Measurements from ENCODE around the gene ZBTB22. TPM values are rescaled to one million over a fixed set of nuclear protein-coding genes. Genes with fewer than 3 reads are reported as not detected.
A peak's percentile ranks its signal among the peaks of the same experiment; 100 is the strongest.

ZBTB22 gene
- total RNA-seq, 2 donors from 2014 or later = 25.1 to 27.5 TPM

GRCh38 chr6:33314943-33315792 is 2.4 kb downstream of the ZBTB22 start:
- Histone ChIP-seq H3K27ac (peak overlapping the region; percentile 96 to 99), H3K9me3 (no peaks in the 10 kb centered on the region), H3K27me3 (replicated peaks; ENCODE audit: insufficient read depth) (no peaks in the 10 kb centered on the region), H3K4me3 (peak overlapping the region; percentile 72 to 87), H3K4me1 (replicated peaks) (peaks cover 8% of the 10 kb centered on the region), H3K36me3 (peaks cover 3 to 5% of the 10 kb centered on the region in 2 donors)
- WGBS = 35% methylated on average over 31 of the region's 47 CpGs
- DNase-seq (ENCODE audit: low spot score) = peak; percentile 78
- intact Hi-C loops (cut with DNase I) = loop anchor here (5.0 kb wide), 1 partner anchor 97 kb away; the partner anchor contains the start of gene PHF1
- TF ChIP-seq CTCF (IDR thresholded peaks at IDR 0.05) (peak in 2 of 4 experiments; percentile 8), POLR2AphosphoS5 (IDR thresholded peaks at IDR 0.05) (peak; percentile 70), POLR2A (IDR thresholded peaks at IDR 0.05) (peak; percentile 64)

- Histone ChIP-seq H3K27me3 (replicated peaks; ENCODE audit: insufficient read depth) (no peaks in the 10 kb centered on the region), H3K4me1 (replicated peaks) (peaks cover 8% of the 10 kb centered on the region), H3K36me3 (peaks cover 1 to 4% of the 10 kb centered on the region in 2 donors), H3K27ac (peak overlapping the region; percentile 96 to 99), H3K4me3 (peak overlapping the region; percentile 72 to 87), H3K9me3 (no peaks in the 10 kb centered on the region)
- no peak for TF ChIP-seq POLR2A (IDR thresholded peaks at IDR 0.05)
- peak; percentile 6 for TF ChIP-seq POLR2AphosphoS5 (IDR thresholded peaks at IDR 0.05)
- TF ChIP-seq CTCF (IDR thresholded peaks at IDR 0.05) = no peak
- peak; percentile 57 for DNase-seq (ENCODE audit: low spot score)
- 2% methylated on average over 10 of the region's 10 CpGs for WGBS
- intact Hi-C loops (cut with DNase I) = no loop called here
These were observed 3.0 kb downstream of the ZBTB22 start for GRCh38 chr6:33314515-33314942.

- intact Hi-C loops (cut with DNase I) = no loop called here
These were observed 3.6 kb downstream of the ZBTB22 start, which contains the start of gene TAPBP for GRCh38 chr6:33313709-33314514. Gene TAPBP, minus strand, starts transcription at chr6:33314078. Its CDS starts 37 bp downstream, at chr6:33314041.

GRCh38 chr6:33313105-33313708 is 4.3 kb downstream of the ZBTB22 start:
- Histone ChIP-seq H3K4me1 (replicated peaks) (peaks cover 3% of the 10 kb centered on the region), H3K36me3 (no peaks in the 10 kb centered on the region), H3K4me3 (peak overlapping the region; percentile 72 to 87), H3K27ac (peak overlapping the region; percentile 96 to 99), H3K27me3 (replicated peaks; ENCODE audit: insufficient read depth) (no peaks in the 10 kb centered on the region), H3K9me3 (no peaks in the 10 kb centered on the region)
- no peak for DNase-seq (ENCODE audit: low spot score)
- under 1% methylated on average over 33 of the region's 33 CpGs for WGBS
- intact Hi-C loops (cut with DNase I) = no loop called here
- TF ChIP-seq POLR2AphosphoS5 (IDR thresholded peaks at IDR 0.05) (no peak), CTCF (IDR thresholded peaks at IDR 0.05) (no peak), POLR2A (IDR thresholded peaks at IDR 0.05) (no peak)

More at GRCh38 chr6:33313709-33314514, 3.6 kb downstream of the ZBTB22 start, which contains the start of gene TAPBP:
- H3K4me3 ChIP-seq = peak within 1 kb of the TSS; percentile 72 to 87
- H3K4me1 ChIP-seq (replicated peaks) = peaks cover 7% of the 10 kb centered on the region
- 1% methylated on average over 47 of the region's 47 CpGs for WGBS
- H3K9me3 ChIP-seq = no peaks in the 10 kb centered on the region
- no peaks in the 10 kb centered on the region for H3K36me3 ChIP-seq
- no peak for TF ChIP-seq CTCF (IDR thresholded peaks at IDR 0.05)
- peak; percentile 70 for TF ChIP-seq POLR2AphosphoS5 (IDR thresholded peaks at IDR 0.05)
- peak; percentile 68 for TF ChIP-seq POLR2A (IDR thresholded peaks at IDR 0.05)
- peak within 1 kb of the TSS; percentile 96 to 99 for H3K27ac ChIP-seq
- H3K27me3 ChIP-seq (replicated peaks; ENCODE audit: insufficient read depth) = no peaks in the 10 kb centered on the region
- peak; percentile 61 for DNase-seq (ENCODE audit: low spot score)

Measured in prostate gland (tissue), 2 donors.